ENCODE results near the gene RALBP1.
"Not testable (repeated sequence)": the region's sequence is repeated elsewhere in the genome, so short reads cannot be mapped to it uniquely, and the experiment has no call there.

The RALBP1 gene

DNA sequence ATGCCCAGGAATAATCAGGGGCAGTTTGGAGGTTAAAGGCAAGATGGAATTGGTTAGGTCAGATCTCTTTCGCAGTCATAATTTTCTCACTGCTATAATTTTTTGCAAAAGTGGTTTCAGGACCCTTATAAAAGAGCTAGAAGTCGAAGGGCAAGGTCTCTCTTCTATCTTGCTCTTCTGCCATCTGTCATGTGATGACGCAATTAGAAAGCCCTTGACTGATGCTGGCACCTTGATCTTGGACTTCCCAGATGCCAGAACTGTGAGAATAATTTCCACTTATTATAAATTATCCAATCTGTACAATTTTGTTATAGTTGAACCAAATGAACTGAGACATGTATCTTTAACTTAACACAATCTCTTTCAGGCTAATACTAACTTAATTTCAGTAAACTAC lies 6.3 kb upstream of the RALBP1 start:
- DNase-seq (ENCODE audit: low read depth, low spot score): no peak
- H3K4me3 ChIP-seq: no peak overlapping the region
- H3K9ac ChIP-seq (ENCODE audit: insufficient read length): no peak overlapping the region
- no peaks in the 10 kb centered on the region for H3K9me3 ChIP-seq (ENCODE audit: low read depth, low read length)
- H3K27ac ChIP-seq: no peak overlapping the region
- TF ChIP-seq EZH2 (IDR thresholded peaks at IDR 0.05) (no peak), FOXP2 (optimal IDR thresholded peaks at IDR 0.05; ENCODE audit: control extremely low read depth, extremely low read length, insufficient read depth) (no peak), POLR2AphosphoS5 (IDR thresholded peaks at IDR 0.05; ENCODE audit: borderline replicate concordance, low read depth, low read length) (no peak)
- H3K36me3 ChIP-seq (ENCODE audit: insufficient read depth, low read length): no peaks in the 10 kb centered on the region

DNA sequence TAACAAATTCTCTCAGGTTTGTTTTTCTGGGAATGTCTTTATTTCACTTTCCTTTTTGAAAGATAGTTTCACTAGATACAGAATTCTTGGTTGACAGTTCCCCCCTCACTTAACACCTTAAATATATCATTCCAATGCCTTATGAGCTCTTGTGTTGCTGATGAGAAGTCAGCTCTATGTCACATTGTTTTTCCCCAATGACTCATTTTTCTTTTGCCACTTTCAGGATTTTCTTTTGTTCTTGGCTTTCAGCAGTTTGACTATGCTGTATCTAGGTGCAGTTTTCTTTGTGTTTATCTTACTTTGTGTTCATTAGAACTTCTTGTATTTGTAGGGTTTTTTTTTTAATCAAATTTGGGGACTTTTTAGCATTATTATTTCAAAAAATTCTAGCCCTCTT lies 5.6 kb upstream of the RALBP1 start:
- Histone ChIP-seq H3K9me3 (ENCODE audit: low read depth, low read length) (no peaks in the 10 kb centered on the region), H3K4me3 (no peak overlapping the region), H3K27ac (no peak overlapping the region), H3K36me3 (ENCODE audit: insufficient read depth, low read length) (no peaks in the 10 kb centered on the region), H3K9ac (ENCODE audit: insufficient read length) (no peak overlapping the region)
- DNase-seq (ENCODE audit: low read depth, low spot score): no peak
- no peak for TF ChIP-seq POLR2AphosphoS5 (IDR thresholded peaks at IDR 0.05; ENCODE audit: borderline replicate concordance, low read depth, low read length)
- no peak for TF ChIP-seq EZH2 (IDR thresholded peaks at IDR 0.05)
- TF ChIP-seq FOXP2 (optimal IDR thresholded peaks at IDR 0.05; ENCODE audit: control extremely low read depth, extremely low read length, insufficient read depth): no peak

DNA sequence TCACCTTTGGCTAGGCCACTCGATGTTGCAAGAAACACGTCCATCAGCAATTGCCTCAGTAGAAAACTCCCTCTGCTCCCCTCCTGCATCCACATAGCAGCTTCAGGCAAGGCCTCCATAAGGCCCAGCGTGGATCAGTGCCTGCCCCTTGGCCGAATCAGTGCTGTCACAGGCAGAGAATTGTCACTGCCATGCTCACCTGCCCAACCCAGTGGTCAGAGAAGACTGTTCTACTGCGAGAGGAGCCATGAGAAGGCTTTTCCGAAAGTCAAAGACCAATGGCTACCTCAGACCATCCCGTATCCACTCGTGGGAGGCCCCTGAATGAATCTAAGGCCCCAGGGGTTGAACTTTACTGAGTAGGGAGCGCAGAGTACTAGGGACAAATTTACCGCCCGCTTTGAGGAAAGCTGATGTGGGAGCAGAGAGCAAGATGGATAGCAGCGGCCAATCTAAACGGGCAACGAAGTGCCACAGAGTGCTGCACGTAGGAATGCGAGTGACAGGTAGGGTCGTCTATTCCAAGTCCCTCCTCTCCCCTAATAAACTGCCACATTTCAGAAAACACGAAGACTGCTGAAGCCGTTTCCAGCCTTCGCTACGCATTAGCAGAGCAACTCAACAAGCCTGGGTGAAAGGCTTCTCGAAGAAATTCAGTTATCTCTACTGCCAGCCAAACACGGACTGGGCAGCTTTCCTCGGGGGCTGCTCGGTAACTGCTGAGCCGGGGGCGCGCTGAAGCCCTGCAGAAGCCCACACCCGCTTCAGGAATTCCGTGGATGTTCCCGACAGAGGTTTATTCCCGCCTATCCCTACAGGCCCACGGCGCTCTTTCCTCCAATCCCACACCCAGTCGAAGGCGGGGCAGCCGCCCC lies 968 bp upstream of the RALBP1 start:
- no peaks in the 10 kb centered on the region; the same call in 1 of the 2 replicates for H3K36me3 ChIP-seq (ENCODE audit: insufficient read depth, low read length)
- no peaks in the 10 kb centered on the region for H3K9me3 ChIP-seq (ENCODE audit: low read depth, low read length)
- no peak for DNase-seq (ENCODE audit: low read depth, low spot score)
- peak overlapping the region; percentile 76 for H3K27ac ChIP-seq
- peak overlapping the region; percentile 90 for H3K9ac ChIP-seq (ENCODE audit: insufficient read length)
- TF ChIP-seq FOXP2 (optimal IDR thresholded peaks at IDR 0.05; ENCODE audit: control extremely low read depth, extremely low read length, insufficient read depth): no peak
- no peak for TF ChIP-seq EZH2 (IDR thresholded peaks at IDR 0.05)
- no peak for TF ChIP-seq POLR2AphosphoS5 (IDR thresholded peaks at IDR 0.05; ENCODE audit: borderline replicate concordance, low read depth, low read length)
- peak overlapping the region; percentile 99 for H3K4me3 ChIP-seq

DNA sequence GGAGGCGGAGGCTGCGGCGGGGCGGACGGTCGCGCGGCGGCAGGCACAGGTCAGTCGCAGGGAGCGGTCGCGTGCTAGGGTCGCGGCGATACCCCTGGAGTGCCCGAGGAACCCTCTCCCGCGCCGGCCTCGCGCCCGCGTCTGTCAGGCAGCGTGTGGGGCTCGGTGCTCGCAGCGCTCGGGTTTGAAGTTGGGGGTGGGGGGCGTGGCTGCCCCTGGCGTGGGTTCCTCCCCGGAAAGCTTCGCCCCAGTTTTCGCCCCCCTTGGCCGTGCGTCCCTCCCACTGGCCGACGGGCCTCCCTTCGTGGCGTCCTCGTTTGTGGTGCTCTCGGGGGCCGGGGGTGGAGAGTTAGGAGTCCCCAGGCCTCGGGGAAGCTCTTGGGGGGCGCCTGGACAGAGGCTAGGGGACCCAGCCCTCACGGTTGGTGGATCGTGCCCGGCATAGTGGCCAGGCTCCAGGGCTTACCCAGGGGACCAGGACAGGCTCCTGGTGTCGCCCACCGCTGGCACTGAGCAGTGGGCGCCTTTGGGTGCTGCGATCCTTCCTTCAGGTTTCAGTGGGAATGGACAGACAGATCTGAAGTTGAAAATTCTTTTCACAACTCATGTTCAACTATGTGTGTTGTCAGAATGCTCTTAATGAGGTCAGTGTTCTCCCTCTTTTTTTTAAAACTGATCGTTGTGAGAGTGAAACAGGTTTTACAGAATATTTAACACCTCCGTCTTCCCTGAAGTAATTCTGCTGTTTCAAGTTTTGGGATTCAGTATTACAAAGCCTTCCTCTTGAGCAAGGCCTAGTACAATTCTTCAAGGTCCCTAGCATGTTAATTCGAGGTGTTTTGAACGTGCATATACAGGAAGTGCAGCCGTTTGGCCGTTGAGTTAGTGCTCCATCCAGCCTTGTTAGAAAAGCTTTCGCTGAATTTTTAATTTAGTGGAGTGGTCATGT lies 604 bp downstream of the RALBP1 start:
- Histone ChIP-seq H3K9ac (ENCODE audit: insufficient read length) (peak overlapping the region; percentile 81), H3K27ac (peak overlapping the region; percentile 32), H3K36me3 (ENCODE audit: insufficient read depth, low read length) (no peaks in the 10 kb centered on the region; the same call in 1 of the 2 replicates), H3K4me3 (peak overlapping the region; percentile 99), H3K9me3 (ENCODE audit: low read depth, low read length) (no peaks in the 10 kb centered on the region)
- no peak for DNase-seq (ENCODE audit: low read depth, low spot score)
- no peak for TF ChIP-seq FOXP2 (optimal IDR thresholded peaks at IDR 0.05; ENCODE audit: control extremely low read depth, extremely low read length, insufficient read depth)

DNA sequence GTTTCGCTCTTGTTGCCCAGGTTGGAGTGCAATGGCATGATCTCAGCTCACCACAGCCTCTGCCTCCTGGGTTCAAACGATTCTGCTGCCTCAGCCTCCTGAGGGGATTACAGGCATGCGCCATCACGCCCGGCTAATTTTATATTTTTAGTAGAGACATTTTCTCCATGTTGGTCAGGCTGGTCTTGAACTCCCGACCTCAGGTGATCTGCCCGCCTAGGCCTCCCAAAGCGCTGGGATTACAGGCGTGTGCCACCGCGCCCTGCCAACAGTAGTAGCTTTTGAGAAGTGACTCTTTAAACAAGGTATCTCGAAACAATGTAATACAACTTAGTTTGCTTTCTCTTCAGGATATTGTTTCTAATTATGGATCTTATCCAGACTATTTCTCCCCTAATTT lies 1.6 kb downstream of the RALBP1 start:
- H3K4me3 ChIP-seq: peak overlapping the region; percentile 99
- H3K9me3 ChIP-seq (ENCODE audit: low read depth, low read length); H3K27ac ChIP-seq; H3K36me3 ChIP-seq (ENCODE audit: insufficient read depth, low read length); H3K9ac ChIP-seq (ENCODE audit: insufficient read length); DNase-seq (ENCODE audit: low read depth, low spot score): not testable (repeated sequence)

DNA sequence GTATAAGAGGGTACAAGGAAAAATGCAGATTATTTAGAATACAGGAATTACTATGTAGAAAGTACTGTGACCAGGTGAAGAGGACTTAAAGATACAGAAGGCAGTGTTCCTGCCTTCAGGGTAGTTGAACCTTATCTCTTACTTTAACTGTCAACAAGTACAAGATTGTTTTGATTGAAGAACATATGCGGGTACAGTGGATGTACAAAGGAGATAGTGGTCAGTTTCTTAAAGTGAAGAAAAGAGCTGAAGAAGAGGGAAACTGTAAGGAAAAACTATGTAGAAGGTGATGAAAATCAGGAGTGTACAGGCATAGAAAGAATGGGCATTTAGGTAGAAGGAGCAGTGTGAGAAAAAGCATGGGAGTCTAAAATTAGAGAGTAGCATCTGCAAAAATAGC lies 2.2 kb downstream of the RALBP1 start:
- Histone ChIP-seq H3K36me3 (ENCODE audit: insufficient read depth, low read length) (peaks cover 2% of the 10 kb centered on the region; the same call in 1 of the 2 replicates), H3K4me3 (no peak overlapping the region; the same call in 1 of the 2 replicates), H3K9ac (ENCODE audit: insufficient read length) (peak overlapping the region; percentile 16), H3K9me3 (ENCODE audit: low read depth, low read length) (no peaks in the 10 kb centered on the region), H3K27ac (no peak overlapping the region)
- DNase-seq (ENCODE audit: low read depth, low spot score): no peak
- TF ChIP-seq FOXP2 (optimal IDR thresholded peaks at IDR 0.05; ENCODE audit: control extremely low read depth, extremely low read length, insufficient read depth) (no peak), POLR2AphosphoS5 (IDR thresholded peaks at IDR 0.05; ENCODE audit: borderline replicate concordance, low read depth, low read length) (no peak), EZH2 (IDR thresholded peaks at IDR 0.05) (no peak)

DNA sequence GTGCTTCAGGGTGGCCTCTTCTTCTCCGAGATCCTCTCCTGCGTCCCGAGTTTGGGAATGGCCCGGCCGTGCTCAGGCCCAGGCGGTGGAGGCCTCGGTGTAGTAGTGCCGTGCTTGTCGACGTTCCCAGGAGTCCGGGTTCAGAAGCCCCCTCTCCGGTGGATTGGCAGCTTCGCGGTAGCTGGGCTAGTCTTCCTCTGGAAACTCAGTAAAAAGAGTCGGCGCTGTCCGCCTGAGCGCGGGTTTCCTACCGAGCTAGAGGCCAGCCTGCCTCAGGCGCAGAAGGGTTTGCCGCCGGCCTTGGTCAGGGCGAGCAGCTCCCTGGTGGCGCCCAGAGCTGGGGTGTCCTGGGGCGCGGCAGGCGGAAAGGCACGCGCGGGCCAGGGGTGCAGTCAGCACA lies 3.2 kb downstream of the RALBP1 start:
- TF ChIP-seq POLR2AphosphoS5 (IDR thresholded peaks at IDR 0.05; ENCODE audit: borderline replicate concordance, low read depth, low read length): no peak
- no peak for TF ChIP-seq EZH2 (IDR thresholded peaks at IDR 0.05)
- no peak for TF ChIP-seq FOXP2 (optimal IDR thresholded peaks at IDR 0.05; ENCODE audit: control extremely low read depth, extremely low read length, insufficient read depth)
- H3K36me3 ChIP-seq (ENCODE audit: insufficient read depth, low read length): peaks cover 6% of the 10 kb centered on the region
- no peak overlapping the region for H3K9ac ChIP-seq (ENCODE audit: insufficient read length)
- no peak overlapping the region for H3K27ac ChIP-seq
- no peak overlapping the region for H3K4me3 ChIP-seq
- H3K9me3 ChIP-seq (ENCODE audit: low read depth, low read length): no peaks in the 10 kb centered on the region
- DNase-seq (ENCODE audit: low read depth, low spot score): no peak

DNA sequence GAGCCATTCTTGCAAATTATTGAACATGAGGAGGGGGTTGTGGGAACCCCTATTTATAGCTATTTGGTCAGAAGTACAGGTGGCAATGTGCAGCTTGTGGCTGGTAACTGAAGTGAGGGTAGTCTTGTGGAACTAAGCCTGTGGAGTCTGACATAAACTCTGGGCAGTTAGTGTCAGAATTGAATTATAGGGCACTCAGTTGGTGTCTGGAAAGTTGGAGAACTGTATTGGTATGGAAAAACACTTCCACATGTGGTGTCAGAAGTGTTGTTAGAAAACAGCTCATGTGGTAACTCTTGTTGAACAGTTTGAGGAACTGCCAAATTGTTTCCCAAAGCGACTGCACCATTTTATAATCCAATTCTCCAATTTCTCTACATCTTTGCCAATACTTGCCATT lies 7.5 kb downstream of the RALBP1 start:
- H3K4me3 ChIP-seq: no peak overlapping the region
- peaks cover 16% of the 10 kb centered on the region for H3K36me3 ChIP-seq (ENCODE audit: insufficient read depth, low read length)
- no peak overlapping the region for H3K9ac ChIP-seq (ENCODE audit: insufficient read length)
- H3K27ac ChIP-seq: no peak overlapping the region
- no peaks in the 10 kb centered on the region for H3K9me3 ChIP-seq (ENCODE audit: low read depth, low read length)
- DNase-seq (ENCODE audit: low read depth, low spot score): no peak
- TF ChIP-seq FOXP2 (optimal IDR thresholded peaks at IDR 0.05; ENCODE audit: control extremely low read depth, extremely low read length, insufficient read depth) (no peak), EZH2 (IDR thresholded peaks at IDR 0.05) (no peak), POLR2AphosphoS5 (IDR thresholded peaks at IDR 0.05; ENCODE audit: borderline replicate concordance, low read depth, low read length) (no peak)

Measured in SK-N-MC (cell line).